Uterus (tissue), 4 donors: ENCODE measurements around the gene PLA2G6. TPM values are rescaled to one million over a fixed set of nuclear protein-coding genes. Genes with fewer than 3 reads are reported as not detected.
"Not testable (repeated sequence)": the region's sequence is repeated elsewhere in the genome, so short reads cannot be mapped to it uniquely, and the experiment has no call there.

Experiments
- DNase-seq, 2 donors: peaks; one replicate each; pipeline ENCODE4 v3.0.0-alpha.2; 2019 to 2020
- H3K27ac ChIP-seq, 2 donors: fragments of 200-600 bp; sonication (generic); 1 replicate in 1 of 2; 2 replicates in 1 of 2; pipeline ENCODE4 v1.5.1; 2016 to 2018
- H3K27me3 ChIP-seq, 2 donors: fragments of 200-600 bp; sonication (generic); one replicate each; pipeline ENCODE4 v1.5.1; 2018 to 2019; ENCODE audit warnings: control low read depth in 1 of 2
- H3K36me3 ChIP-seq, 2 donors: fragments of 200-600 bp; sonication (generic); one replicate each; pipeline ENCODE4 v1.5.1; 2019; ENCODE audit warnings: control low read depth in 1 of 2
- H3K4me1 ChIP-seq, 2 donors: fragments of 200-600 bp; sonication (generic); one replicate each; pipeline ENCODE4 v1.5.1; 2018 to 2019; ENCODE audit warnings: control low read depth in 1 of 2
- H3K4me3 ChIP-seq, 2 donors: fragments of 200-600 bp; sonication (generic); 1 replicate in 1 of 2; 2 replicates in 1 of 2; pipeline ENCODE4 v1.5.1; 2018 to 2019; ENCODE audit warnings: mild to moderate bottlenecking in 1 of 2
- H3K9me3 ChIP-seq, 2 donors: fragments of 200-600 bp; sonication (generic); one replicate each; pipeline ENCODE4 v1.5.1; 2019; ENCODE audit warnings: control low read depth in 1 of 2
- CTCF ChIP-seq, 4 experiments: fragments of 200-600 bp in 2 of 4; fragments of 450-650 bp in 2 of 4; sonication (generic) in 2 of 4; IDR thresholded peaks; one replicate each; pipeline ENCODE4 v1.5.1; 2016 to 2019; ENCODE audit warnings: antibody characterized with exemption in 4 of 4, mild to moderate bottlenecking in 2 of 4, moderate library complexity in 1 of 4
- POLR2A ChIP-seq, 2 donors: fragments of 450-650 bp; IDR thresholded peaks; one replicate each; pipeline ENCODE4 v1.6.1; 2016; ENCODE audit warnings: antibody characterized with exemption in 2 of 2, mild to moderate bottlenecking in 1 of 2, moderate library complexity in 1 of 2
- intact Hi-C: fragments of 100-400 bp; cut with DNase I; formaldehyde crosslinking; loops from one replicate; pipeline ENCODE4 v1.15.1; 2023; ENCODE audit warnings: low total_unique reads
- total RNA-seq, 4 donors: library from RNA; depleted of rRNA in 3 of 4; stranded (reverse); fragments of >200 nt in 3 of 4; gene quantifications; one replicate each; pipeline versions ENCODE4 v1.1.0 to v1.2.4, GENCODE V29; 2014 to 2023
- donor health status: DM: yes; HTN: yes; CAD: no.

PLA2G6 gene
- total RNA-seq, 4 donors from 2014 or later, result 8.7 to 50.9 (median 34.5) TPM

DNA sequence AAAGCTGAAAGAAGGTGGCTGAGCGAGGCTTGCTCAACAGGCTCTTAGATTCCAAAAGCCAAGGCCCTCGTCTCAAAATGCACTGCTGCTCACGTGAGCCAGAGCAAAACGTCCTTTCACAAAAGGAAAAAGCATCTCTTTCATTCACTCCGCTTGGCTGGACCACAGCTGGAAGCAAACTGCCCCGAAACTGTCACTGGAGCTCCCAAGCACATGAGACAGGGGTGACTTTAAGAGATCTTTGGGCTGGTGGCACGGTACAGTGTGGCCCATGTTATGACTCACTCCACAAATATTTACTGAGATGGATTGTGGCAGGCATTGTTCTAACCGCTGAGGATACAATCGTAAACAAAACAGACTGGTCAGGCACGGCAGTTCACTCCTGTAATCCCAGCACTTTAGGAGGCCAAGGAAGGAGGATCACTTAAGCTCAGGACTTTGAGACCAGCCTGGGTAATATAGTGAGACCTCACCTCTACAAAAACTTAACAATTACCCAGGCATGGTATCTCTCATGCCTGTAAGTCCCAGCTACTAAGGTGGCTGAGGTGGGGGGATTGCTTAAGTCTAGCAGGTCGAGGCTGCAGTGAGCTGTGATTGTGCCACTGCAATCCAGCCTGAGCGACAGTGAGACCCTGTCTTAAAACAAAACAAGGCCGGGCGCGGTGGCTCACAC lies 3.6 kb downstream of the PLA2G6 start:
- Histone ChIP-seq H3K4me3 (no peak overlapping the region), H3K9me3 (no peaks in the 10 kb centered on the region), H3K27me3 (no peaks in the 10 kb centered on the region), H3K36me3 (no peaks in the 10 kb centered on the region), H3K27ac (peak overlapping the region; percentile 67 to 98), H3K4me1 (peaks cover 3 to 6% of the 10 kb centered on the region in 2 donors)
- peak; percentile 37 to 38 for DNase-seq
- TF ChIP-seq POLR2A (IDR thresholded peaks at IDR 0.05) (no peak), CTCF (IDR thresholded peaks at IDR 0.05) (no peak)
- intact Hi-C loops, result no loop called here

DNA sequence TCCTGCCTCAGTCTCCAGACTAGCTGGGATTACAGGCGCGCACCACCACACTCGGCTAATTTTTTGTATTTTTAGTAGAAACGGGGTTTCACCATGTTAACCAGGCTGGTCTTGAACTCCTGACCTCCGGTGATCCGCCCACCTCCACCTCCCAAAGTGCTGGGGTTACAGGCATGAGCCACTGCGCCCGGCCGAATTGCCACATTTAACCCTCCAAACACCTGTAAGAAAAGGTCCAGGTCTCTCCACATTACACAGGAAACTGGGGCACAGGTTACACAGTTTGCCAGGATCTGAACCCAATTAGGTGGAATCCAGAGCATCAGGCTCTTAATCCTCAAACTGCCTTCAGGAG lies 4.1 kb downstream of the PLA2G6 start:
- not testable (repeated sequence) for H3K4me1 ChIP-seq

DNA sequence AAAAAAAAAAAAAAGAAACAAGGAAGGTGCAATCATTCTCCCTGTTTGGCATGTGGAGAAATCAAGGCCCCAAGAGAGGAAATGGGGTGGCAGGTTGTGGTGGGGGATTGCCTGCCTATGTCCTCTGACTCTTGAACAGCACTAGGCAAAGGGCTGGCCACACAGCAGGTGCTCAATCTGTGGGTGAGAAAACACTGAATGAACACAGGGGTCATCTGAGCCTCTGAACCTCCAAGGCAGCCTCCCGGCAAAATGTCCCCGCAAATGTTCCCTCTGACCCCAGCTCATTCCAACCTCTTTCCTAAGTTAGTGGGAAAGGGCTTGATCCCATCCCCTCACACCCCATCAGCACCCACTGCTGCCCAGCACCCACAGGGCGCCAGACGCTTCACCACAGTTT lies 4.6 kb downstream of the PLA2G6 start:
- no peak for DNase-seq
- Histone ChIP-seq H3K4me1 (peaks cover 3 to 6% of the 10 kb centered on the region in 2 donors), H3K27ac (peak overlapping the region; percentile 3 to 98), H3K9me3 (no peaks in the 10 kb centered on the region), H3K4me3 (no peak overlapping the region), H3K36me3 (no peaks in the 10 kb centered on the region), H3K27me3 (no peaks in the 10 kb centered on the region)
- TF ChIP-seq CTCF (IDR thresholded peaks at IDR 0.05) (no peak), POLR2A (IDR thresholded peaks at IDR 0.05) (no peak)
- intact Hi-C loops, result no loop called here

More for the DNA sequence above, 4.1 kb downstream of the PLA2G6 start:
- H3K9me3 ChIP-seq, DNase-seq, H3K27me3 ChIP-seq, intact Hi-C loops, H3K36me3 ChIP-seq, H3K4me3 ChIP-seq: not testable (repeated sequence)
- peak overlapping the region; percentile 67 to 98 for H3K27ac ChIP-seq

DNA sequence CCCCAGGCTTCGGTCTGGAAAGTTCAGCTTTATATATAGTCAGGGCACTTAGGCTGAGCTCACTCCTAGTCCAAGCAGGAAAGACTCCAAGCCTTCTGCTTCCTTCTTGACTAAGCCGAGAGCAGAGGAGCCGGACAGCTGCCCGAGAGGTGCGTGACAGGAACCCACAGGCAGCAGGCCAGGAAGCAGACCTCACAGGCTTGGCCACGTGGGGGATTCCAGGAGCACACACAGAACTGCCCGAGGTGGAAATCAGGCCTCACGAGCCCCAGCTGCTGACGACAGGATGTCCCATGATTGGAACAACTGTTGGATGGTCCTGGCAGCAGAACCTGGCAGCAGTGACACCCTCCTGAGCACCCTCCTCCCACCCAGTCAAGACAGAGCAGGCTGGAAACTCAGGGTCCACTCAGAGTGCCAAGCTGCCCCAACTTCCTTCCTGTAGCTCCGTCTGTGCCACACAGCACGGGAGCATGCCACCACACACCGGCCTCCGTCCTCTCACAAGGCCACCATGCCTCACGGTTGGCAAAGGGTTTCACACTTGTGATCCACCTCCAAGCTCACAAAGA lies 5.4 kb downstream of the PLA2G6 start:
- Histone ChIP-seq H3K27me3 (no peaks in the 10 kb centered on the region), H3K27ac (peak overlapping the region; percentile 3 to 98), H3K4me3 (no peak overlapping the region), H3K9me3 (no peaks in the 10 kb centered on the region), H3K36me3 (no peaks in the 10 kb centered on the region), H3K4me1 (peaks cover 3 to 6% of the 10 kb centered on the region in 2 donors)
- no peak for TF ChIP-seq POLR2A (IDR thresholded peaks at IDR 0.05)
- no peak for TF ChIP-seq CTCF (IDR thresholded peaks at IDR 0.05)
- intact Hi-C loops, result no loop called here
- peak; percentile 66 to 77 for DNase-seq

DNA sequence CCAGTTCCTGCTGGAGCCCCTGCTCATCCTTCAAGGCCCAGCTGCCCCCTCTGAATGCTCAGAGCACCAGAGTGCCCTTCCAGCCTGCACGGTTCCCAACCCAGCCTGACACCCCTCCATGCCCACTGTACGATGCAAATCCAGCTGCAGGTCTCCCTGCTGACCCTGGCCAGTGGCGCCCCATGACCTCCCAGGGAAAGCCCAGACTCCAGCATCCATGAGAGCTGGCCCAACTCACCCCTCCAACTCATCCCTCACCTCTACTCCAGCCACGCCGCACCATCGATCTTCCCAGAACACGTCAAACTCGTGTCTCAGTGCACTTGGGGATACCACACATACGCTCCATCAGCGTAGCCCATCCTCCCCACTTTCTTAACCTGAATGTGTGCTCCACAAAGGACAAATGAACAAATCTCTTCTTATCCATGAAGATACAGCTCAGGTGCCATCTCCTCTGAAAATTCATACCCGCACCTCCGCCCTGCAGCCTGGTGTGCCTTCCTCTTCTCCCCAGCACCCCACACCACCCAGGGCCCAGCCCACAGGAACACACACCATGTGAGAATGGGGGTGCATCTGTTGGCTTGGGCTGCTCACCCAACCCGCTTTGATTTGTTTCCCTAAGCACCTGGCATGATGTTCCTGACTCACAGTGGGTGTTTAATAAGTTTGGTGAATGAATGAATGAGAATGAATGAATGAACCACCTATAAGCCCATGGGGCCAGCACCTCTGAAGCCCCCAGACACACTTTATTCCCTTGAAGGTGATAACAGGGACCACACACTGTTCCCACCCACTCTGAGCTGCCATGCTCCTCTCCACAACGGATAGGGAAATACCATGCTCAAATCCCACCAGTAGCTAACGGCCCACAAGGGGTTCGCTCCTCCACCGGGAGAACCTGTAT lies 6.2 kb downstream of the PLA2G6 start:
- no peaks in the 10 kb centered on the region for H3K27me3 ChIP-seq
- H3K27ac ChIP-seq, result peak overlapping the region; percentile 3 to 98
- peaks cover 2 to 3% of the 10 kb centered on the region in 2 donors for H3K4me1 ChIP-seq
- H3K9me3 ChIP-seq, result no peaks in the 10 kb centered on the region
- no peak overlapping the region for H3K4me3 ChIP-seq
- TF ChIP-seq POLR2A (IDR thresholded peaks at IDR 0.05), result no peak
- no peak for TF ChIP-seq CTCF (IDR thresholded peaks at IDR 0.05)
- no peaks in the 10 kb centered on the region for H3K36me3 ChIP-seq
- no peak for DNase-seq
- intact Hi-C loops, result no loop called here
